GM10248 (cell line): Measurements from ENCODE around the gene LYZL1.
"Not testable (repeated sequence)": the region's sequence is repeated elsewhere in the genome, so short reads cannot be mapped to it uniquely, and the experiment has no call there.

Experiments used
- CTCF ChIA-PET: fragments of 300-600 bp; sonication (Branson Sonifier 250); formaldehyde crosslinking; extraction: SDS; loops from one replicate; lab custom pipeline; 2021; ENCODE audit warnings: antibody characterized with exemption; lab: Yijun Ruan, JAX
- POLR2A ChIA-PET: fragments of 350-650 bp; sonication (Branson Sonifier 250); formaldehyde crosslinking; extraction: SDS; loops from one replicate; lab custom pipeline; 2020; ENCODE audit warnings: antibody characterized with exemption; lab: Yijun Ruan, JAX
- DNase-seq: peaks from one replicate; pipeline ENCODE4 v3.0.0; 2012; ENCODE audit errors: extremely low spot score
- CTCF ChIP-seq: IDR thresholded peaks from 2 replicates; pipeline ENCODE4 v1.5.1; 2012; ENCODE audit warnings: mild to moderate bottlenecking, low read depth; ENCODE audit errors: extremely low read depth, missing control alignments, control extremely low read depth

The LYZL1 gene

GRCh38 chr10:29313071-29313470 lies 24.2 kb downstream of the LYZL1 start:
- no peak for TF ChIP-seq CTCF
- POLR2A ChIA-PET, result no interaction called here
- DNase-seq, result no peak
- CTCF ChIA-PET, result interaction anchor here (1.7 kb wide), 1 partner anchor 31 kb away, joined by 4 read pairs; no protein-coding TSS in a partner anchor

GRCh38 chr10:29314726-29315125 lies 25.9 kb downstream of the LYZL1 start:
- DNase-seq, result no peak
- TF ChIP-seq CTCF, result no peak
- CTCF ChIA-PET, result interaction anchor here (1.0 to 1.3 kb wide), 2 partner anchors 10 kb away, joined by 3 to 5 read pairs; no protein-coding TSS in a partner anchor
- POLR2A ChIA-PET, result no interaction called here

- ChIA-PET POLR2A (no interaction called here), CTCF (interaction anchor here (1.3 kb wide), 1 partner anchor 11 kb away, joined by 3 read pairs; no protein-coding TSS in a partner anchor)
- DNase-seq, result no peak
- TF ChIP-seq CTCF, result no peak
Measured at GRCh38 chr10:29315814-29316213, 26.9 kb downstream of the LYZL1 start.

GRCh38 chr10:29316308-29317026 lies 27.6 kb downstream of the LYZL1 start:
- POLR2A ChIA-PET, result no interaction called here
- CTCF ChIA-PET, result no interaction called here
- no peak for TF ChIP-seq CTCF
- DNase-seq, result no peak

- no peak for DNase-seq
- ChIA-PET CTCF (interaction anchor here (0.9 kb wide), 1 partner anchor 179 kb away, joined by 3 read pairs; no protein-coding TSS in a partner anchor), POLR2A (no interaction called here)
- TF ChIP-seq CTCF, result no peak
Measured at GRCh38 chr10:29317027-29317420, 28.2 kb downstream of the LYZL1 start.

- ChIA-PET CTCF (interaction anchor here (0.9 kb wide), 1 partner anchor 179 kb away, joined by 3 read pairs; no protein-coding TSS in a partner anchor), POLR2A (no interaction called here)
- no peak for TF ChIP-seq CTCF
- DNase-seq, result no peak
Measured at GRCh38 chr10:29317423-29318021, 28.7 kb downstream of the LYZL1 start.

GRCh38 chr10:29318141-29319071 lies 29.5 kb downstream of the LYZL1 start:
- CTCF ChIA-PET, result interaction anchor here (0.9 kb wide), 1 partner anchor 178 kb away, joined by 3 read pairs; no protein-coding TSS in a partner anchor
- POLR2A ChIA-PET, DNase-seq: not testable (repeated sequence)
